Measurements from ENCODE around the gene TMEM95.

GRCh38 chr17:7308625-7309433, 46.1 kb upstream of the TMEM95 start:
- TF ChIP-seq CTCF (conservative IDR thresholded peaks at IDR 0.05 in 1 of 2, IDR thresholded peaks at IDR 0.05 in 1 of 2; ENCODE audit: extremely low read depth in 1 of 2, insufficient read depth in 1 of 2, low read depth in 1 of 2, low read length in 2 of 2) (no peak), EZH2 (IDR thresholded peaks at IDR 0.05; ENCODE audit: borderline replicate concordance, low read length) (no peak)
